Keratinocyte (primary cell): ENCODE data around the gene BRD3OS. TPM values are rescaled to one million over a fixed set of nuclear protein-coding genes. Genes with fewer than 3 reads are reported as not detected.

ENCODE experiments used
- DNase-seq: peaks from one replicate; pipeline ENCODE4 v3.0.0-alpha.2; 2011; ENCODE audit warnings: low read depth, missing footprints, low spot score
- FAIRE-seq: peaks from 2 replicates; lab custom pipeline; 2011; peaks lifted over from hg19 to GRCh38; lab: Jason Lieb, UNC
- H2AFZ ChIP-seq: 2 replicates; pipeline ENCODE4 v1.6.0; 2012; ENCODE audit warnings: low read length, control low read depth, inconsistent platforms; ENCODE audit not compliant: control insufficient read depth
- H3K27ac ChIP-seq: 2 replicates; pipeline ENCODE4 v1.5.1; 2011; ENCODE audit warnings: low read length; ENCODE audit not compliant: control insufficient read depth, insufficient read depth
- H3K27me3 ChIP-seq: 3 replicates; pipeline ENCODE4 v1.6.0; 2011; ENCODE audit warnings: low read length; ENCODE audit not compliant: control insufficient read depth, insufficient read depth; ENCODE audit errors: extremely low read depth
- H3K36me3 ChIP-seq, 2 experiments: 2 replicates in 1 of 2; 3 replicates in 1 of 2; pipeline ENCODE4 v1.5.1; 2011; ENCODE audit warnings: low read length in 2 of 2, mild to moderate bottlenecking in 1 of 2; ENCODE audit not compliant: control insufficient read depth in 2 of 2, insufficient read depth in 2 of 2; ENCODE audit errors: extremely low read depth in 1 of 2
- H3K4me1 ChIP-seq: 3 replicates; pipeline ENCODE4 v1.5.1; 2011; ENCODE audit warnings: low read length; ENCODE audit not compliant: control insufficient read depth, insufficient read depth; ENCODE audit errors: extremely low read depth
- H3K4me2 ChIP-seq: 3 replicates; pipeline ENCODE4 v1.6.0; 2011; ENCODE audit warnings: low read depth, low read length; ENCODE audit not compliant: control insufficient read depth, insufficient read depth; ENCODE audit errors: extremely low read depth
- H3K4me3 ChIP-seq, 3 experiments: fragments of 200-600 bp in 1 of 3; sonication (generic) in 1 of 3; 2 replicates in 2 of 3; 3 replicates in 1 of 3; pipeline ENCODE4 v1.5.1; 2011 to 2016; ENCODE audit warnings: low read length in 3 of 3, mild to moderate bottlenecking in 3 of 3, control low read depth in 2 of 3, inconsistent platforms in 1 of 3, low read depth in 1 of 3, mixed read lengths in 1 of 3, mixed run types in 1 of 3, moderate library complexity in 1 of 3; ENCODE audit not compliant: control insufficient read depth in 2 of 3, insufficient read depth in 2 of 3; ENCODE audit errors: extremely low read depth in 1 of 3
- H3K79me2 ChIP-seq: 2 replicates; pipeline ENCODE4 v1.6.0; 2012; ENCODE audit warnings: low read length; ENCODE audit not compliant: control insufficient read depth, insufficient read depth
- H3K9ac ChIP-seq: 3 replicates; pipeline ENCODE4 v1.6.0; 2011; ENCODE audit warnings: low read length; ENCODE audit not compliant: control insufficient read depth, insufficient read depth; ENCODE audit errors: extremely low read depth
- H3K9me1 ChIP-seq: 3 replicates; pipeline ENCODE4 v1.6.0; 2011; ENCODE audit warnings: low read length; ENCODE audit not compliant: control insufficient read depth, insufficient read depth; ENCODE audit errors: extremely low read depth
- H3K9me3 ChIP-seq: 2 replicates; pipeline ENCODE4 v1.5.1; 2012; ENCODE audit warnings: low read depth, low read length; ENCODE audit not compliant: control insufficient read depth
- H4K20me1 ChIP-seq: 3 replicates; pipeline ENCODE4 v1.6.0; 2011; ENCODE audit warnings: low read length; ENCODE audit not compliant: control insufficient read depth, insufficient read depth; ENCODE audit errors: extremely low read depth
- CTCF ChIP-seq, 3 experiments: IDR thresholded peaks in 1 of 3; conservative IDR thresholded peaks in 1 of 3; optimal IDR thresholded peaks in 1 of 3; 2 replicates in 2 of 3; 3 replicates in 1 of 3; pipeline versions ENCODE3 to v1.5.1; 2011; ENCODE audit warnings: low read length in 3 of 3, mild to moderate bottlenecking in 3 of 3, moderate library complexity in 2 of 3, control low read depth in 1 of 3, inconsistent platforms in 1 of 3; ENCODE audit not compliant: insufficient read depth in 2 of 3; ENCODE audit errors: extremely low read depth in 1 of 3
- EZH2 ChIP-seq: IDR thresholded peaks from one replicate; pipeline ENCODE4 v1.6.1; 2012; ENCODE audit warnings: inconsistent platforms, mild to moderate bottlenecking, low read length, moderate library complexity
- dilution Hi-C: fragments of 300-500 bp; cut with MboI; formaldehyde crosslinking; loops from one replicate; pipeline ENCODE4 v1.7.0; 2020; ENCODE audit warnings: low sequenced_read_pairs; ENCODE audit not compliant: extremely low pct_ligation_motif_present
- polyA plus RNA-seq, 5 experiments: library from polyadenylated mRNA; depleted of rRNA in 3 of 5; stranded (reverse) in 3 of 5; stranded (forward) in 1 of 5; unstranded in 1 of 5; fragments of >200 nt; gene quantifications; 1 replicate in 1 of 5; 2 replicates in 3 of 5; 3 replicates in 1 of 5; pipeline versions ENCODE4 v1.2.1 to v1.2.3, GENCODE V29; 2011 to 2012; ENCODE audit warnings: missing spikeins in 2 of 5, low read depth in 1 of 5, low replicate concordance in 1 of 5

Gene BRD3OS
- polyA plus RNA-seq, 1 donor (not counting 4 experiments of a cell fraction or from before 2014, with no cell fraction given) = 8.5 TPM

- Histone ChIP-seq H3K9ac (no peak overlapping the region), H3K36me3 (peaks cover 3 to 6% of the 10 kb centered on the region in 2 experiments), H3K79me2 (peaks cover 93% of the 10 kb centered on the region), H3K4me3 (no peak overlapping the region), H3K9me3 (no peaks in the 10 kb centered on the region), H4K20me1 (peaks cover 41% of the 10 kb centered on the region), H2AFZ (no peak overlapping the region), H3K9me1 (peaks cover 3% of the 10 kb centered on the region), H3K27ac (no peak overlapping the region), H3K27me3 (no peaks in the 10 kb centered on the region), H3K4me2 (no peak overlapping the region), H3K4me1 (peaks cover 12% of the 10 kb centered on the region)
- dilution Hi-C loops = no loop called here
- DNase-seq (no peak), FAIRE-seq (no peak)
- no peak for TF ChIP-seq CTCF (optimal IDR thresholded peaks at IDR 0.05 in 1 of 3, IDR thresholded peaks at IDR 0.05 in 1 of 3, conservative IDR thresholded peaks at IDR 0.05 in 1 of 3; ENCODE audit: extremely low read depth in 1 of 3, insufficient read depth in 2 of 3, low read length in 3 of 3)
- TF ChIP-seq EZH2 = no peak
Observed at GRCh38 chr9:133986774-133987445, 38.4 kb upstream of the BRD3OS start.

DNA sequence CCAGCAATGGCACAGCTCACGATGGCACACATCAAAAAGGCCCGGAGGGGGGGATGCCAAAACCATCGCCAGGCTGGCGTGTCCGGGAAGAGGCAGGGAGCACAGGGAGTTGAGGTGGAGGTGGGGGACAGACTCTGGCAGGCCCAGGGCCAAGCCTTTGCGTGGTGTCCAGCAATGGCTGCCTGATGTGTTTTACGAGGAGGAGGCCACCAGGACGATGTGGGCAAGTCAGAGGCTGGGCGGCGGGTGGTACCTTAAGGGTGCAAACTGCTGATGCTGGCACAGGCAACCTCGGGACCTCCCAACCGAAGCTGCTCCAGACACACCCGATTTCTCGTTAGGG lies 37.9 kb upstream of the BRD3OS start:
- FAIRE-seq (no peak), DNase-seq (no peak)
- Histone ChIP-seq H3K9ac (no peak overlapping the region), H3K4me2 (no peak overlapping the region), H3K9me3 (no peaks in the 10 kb centered on the region), H2AFZ (no peak overlapping the region), H3K27ac (no peak overlapping the region), H3K27me3 (no peaks in the 10 kb centered on the region), H3K9me1 (peaks cover 3% of the 10 kb centered on the region), H3K4me1 (peaks cover 12% of the 10 kb centered on the region), H3K79me2 (peaks cover 93% of the 10 kb centered on the region), H4K20me1 (peaks cover 37% of the 10 kb centered on the region), H3K4me3 (no peak overlapping the region), H3K36me3 (peaks cover 3 to 6% of the 10 kb centered on the region in 2 experiments)
- TF ChIP-seq EZH2 = no peak
- TF ChIP-seq CTCF (optimal IDR thresholded peaks at IDR 0.05 in 1 of 3, IDR thresholded peaks at IDR 0.05 in 1 of 3, conservative IDR thresholded peaks at IDR 0.05 in 1 of 3; ENCODE audit: extremely low read depth in 1 of 3, insufficient read depth in 2 of 3, low read length in 3 of 3) = no peak
- dilution Hi-C loops = no loop called here
